Type B pancreatic cell (in vitro differentiated cells): ENCODE data around the gene FBLN2. TPM values are rescaled to one million over a fixed set of nuclear protein-coding genes. Genes with fewer than 3 reads are reported as not detected.
"Not testable (repeated sequence)": the region's sequence is repeated elsewhere in the genome, so short reads cannot be mapped to it uniquely, and the experiment has no call there.

Experiments
- DNase-seq: peaks from one replicate; pipeline ENCODE4 v3.0.0; 2021; ENCODE audit warnings: mixed read lengths; ENCODE audit not compliant: unreplicated experiment; ENCODE audit errors: extremely low spot score
- H3K27ac Mint-ChIP-seq: 2 replicates; pipeline ENCODE4 v1.8.0; 2021; ENCODE audit warnings: mild to moderate bottlenecking, mixed read lengths
- H3K27me3 Mint-ChIP-seq: 2 replicates; pipeline ENCODE4 v1.8.0; 2021; ENCODE audit warnings: mixed read lengths
- H3K36me3 Mint-ChIP-seq: 2 replicates; pipeline ENCODE4 v1.8.0; 2021; ENCODE audit warnings: mixed read lengths
- H3K4me1 Mint-ChIP-seq: one replicate; pipeline ENCODE4 v1.8.0; 2021; ENCODE audit warnings: mixed read lengths; ENCODE audit not compliant: unreplicated experiment
- H3K4me3 Mint-ChIP-seq: 2 replicates; pipeline ENCODE4 v1.8.0; 2021; ENCODE audit warnings: mild to moderate bottlenecking, mixed read lengths
- H3K9me3 Mint-ChIP-seq: 2 replicates; pipeline ENCODE4 v1.8.0; 2021; ENCODE audit warnings: mixed read lengths
- CTCF ChIP-seq: fragments of 200-600 bp; sonication (generic); conservative IDR thresholded peaks from 2 replicates; pipeline ENCODE4 v1.5.0; 2021; ENCODE audit warnings: antibody characterized with exemption, mild to moderate bottlenecking
- total RNA-seq: library from RNA; stranded (reverse); gene quantifications from 2 replicates; pipeline ENCODE4 v1.2.1, GENCODE V29; 2021; ENCODE audit warnings: low replicate concordance

Gene FBLN2
- total RNA-seq, 1 donor from 2014 or later: 67.6 TPM

DNA sequence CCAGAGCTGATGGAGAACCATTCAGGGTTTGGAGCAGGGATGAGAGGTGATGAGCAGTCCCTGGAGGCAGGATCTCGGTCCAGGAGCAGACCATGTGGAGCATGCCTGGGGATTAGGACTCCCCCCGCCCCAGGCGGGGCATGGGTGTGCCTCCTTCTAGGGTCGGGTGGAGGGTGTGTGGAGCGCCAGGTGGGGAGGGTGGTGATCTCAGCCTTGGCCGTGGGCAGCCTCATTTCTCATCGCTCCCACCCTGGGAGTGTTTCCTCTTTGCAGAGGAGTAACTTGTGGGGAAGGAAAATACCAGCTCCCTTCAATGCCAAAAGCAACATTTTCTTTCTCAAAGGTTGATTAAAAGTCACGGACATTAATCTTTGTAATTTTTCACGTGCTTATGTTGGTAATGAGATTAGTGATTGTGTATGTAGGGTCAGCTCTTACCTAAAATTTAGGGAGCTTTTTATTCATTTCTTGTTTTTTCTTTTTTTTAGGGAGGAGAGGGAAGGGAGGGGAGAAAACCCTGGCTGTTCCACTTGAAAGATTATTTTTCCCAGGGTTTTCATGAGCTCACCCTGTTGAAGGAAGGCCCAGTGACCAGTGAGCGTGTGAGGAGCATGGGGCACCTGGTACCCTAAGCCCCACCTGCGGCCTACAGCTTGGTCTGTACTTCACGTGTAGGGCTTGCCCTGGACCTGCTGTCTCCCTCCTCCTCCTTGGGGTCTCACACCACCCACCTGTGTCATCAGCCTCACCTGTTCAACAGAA is 11.0 kb downstream of the FBLN2 start:
- H3K9me3 Mint-ChIP-seq: no peaks in the 10 kb centered on the region
- no peak for DNase-seq
- peak overlapping the region; percentile 37 for H3K4me3 Mint-ChIP-seq
- H3K36me3 Mint-ChIP-seq: no peaks in the 10 kb centered on the region
- H3K27ac Mint-ChIP-seq: peak overlapping the region; percentile 48
- H3K4me1 Mint-ChIP-seq: peaks cover 62% of the 10 kb centered on the region
- H3K27me3 Mint-ChIP-seq: peaks cover 4% of the 10 kb centered on the region
- TF ChIP-seq CTCF: no peak

- H3K27ac Mint-ChIP-seq: peak overlapping the region; percentile 27
- DNase-seq: no peak
- peaks cover 4% of the 10 kb centered on the region for H3K27me3 Mint-ChIP-seq
- no peaks in the 10 kb centered on the region for H3K9me3 Mint-ChIP-seq
- H3K36me3 Mint-ChIP-seq: no peaks in the 10 kb centered on the region
- H3K4me1 Mint-ChIP-seq: peaks cover 66% of the 10 kb centered on the region
- H3K4me3 Mint-ChIP-seq: no peak overlapping the region
- TF ChIP-seq CTCF: no peak
Measured at GRCh38 chr3:13561376-13561775, 12.5 kb downstream of the FBLN2 start.

GRCh38 chr3:13561967-13562366 is 13.0 kb downstream of the FBLN2 start:
- Mint-ChIP-seq H3K27me3 (peaks cover 4% of the 10 kb centered on the region), H3K27ac (no peak overlapping the region), H3K4me1 (peaks cover 60% of the 10 kb centered on the region), H3K4me3 (no peak overlapping the region), H3K9me3 (no peaks in the 10 kb centered on the region), H3K36me3 (no peaks in the 10 kb centered on the region)
- no peak for DNase-seq
- no peak for TF ChIP-seq CTCF

DNA sequence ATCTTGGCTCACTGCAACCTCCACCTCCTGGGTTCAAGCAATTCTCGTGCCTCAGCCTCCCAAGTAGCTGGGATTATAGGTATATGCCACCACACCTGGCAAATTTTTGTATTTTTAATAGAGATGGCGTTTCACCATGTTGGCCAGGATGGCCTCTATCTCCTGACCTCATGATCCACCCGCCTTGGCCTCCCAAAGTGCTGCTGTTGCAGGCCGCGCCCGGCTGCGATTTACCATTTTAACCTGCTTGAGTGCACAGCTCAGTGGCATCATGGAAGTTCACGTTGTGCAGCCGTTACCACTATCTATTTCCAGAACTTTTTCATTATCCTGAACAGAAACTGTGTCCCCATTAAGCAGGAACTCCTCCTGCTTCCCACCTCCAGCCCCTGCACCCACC is 13.5 kb downstream of the FBLN2 start:
- H3K27me3 Mint-ChIP-seq, H3K4me3 Mint-ChIP-seq, H3K36me3 Mint-ChIP-seq, H3K9me3 Mint-ChIP-seq, DNase-seq, H3K27ac Mint-ChIP-seq: not testable (repeated sequence)
- peaks cover 58% of the 10 kb centered on the region for H3K4me1 Mint-ChIP-seq

DNA sequence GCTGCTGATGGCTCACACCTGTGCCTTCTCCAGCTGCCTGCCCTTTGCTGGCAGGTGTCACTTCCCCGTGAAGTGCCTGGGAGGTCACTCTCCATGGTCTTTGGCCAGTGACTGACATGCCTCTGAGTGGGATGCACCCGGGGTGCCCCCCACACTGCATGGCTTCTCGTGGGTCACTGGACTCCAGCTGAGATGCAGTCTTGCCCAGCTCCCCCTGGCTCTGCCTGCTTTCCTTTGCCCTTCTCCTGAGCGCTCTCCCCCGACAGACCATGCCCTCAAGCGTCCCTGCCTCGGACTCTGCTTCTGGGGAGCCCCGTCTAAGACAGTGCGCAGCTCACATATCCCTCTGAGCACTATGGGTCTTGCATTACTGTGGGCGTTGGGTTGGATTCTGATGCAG is 14.4 kb downstream of the FBLN2 start:
- Mint-ChIP-seq H3K36me3 (no peaks in the 10 kb centered on the region), H3K9me3 (no peaks in the 10 kb centered on the region), H3K27me3 (peaks cover 4% of the 10 kb centered on the region), H3K27ac (no peak overlapping the region), H3K4me1 (peaks cover 57% of the 10 kb centered on the region), H3K4me3 (no peak overlapping the region)
- DNase-seq: no peak
- no peak for TF ChIP-seq CTCF

- Mint-ChIP-seq H3K36me3 (no peaks in the 10 kb centered on the region), H3K4me3 (no peak overlapping the region), H3K27ac (no peak overlapping the region), H3K4me1 (peaks cover 62% of the 10 kb centered on the region), H3K9me3 (no peaks in the 10 kb centered on the region), H3K27me3 (peaks cover 4% of the 10 kb centered on the region)
- DNase-seq: no peak
- no peak for TF ChIP-seq CTCF
Measured at GRCh38 chr3:13563911-13564310, 15.0 kb downstream of the FBLN2 start.
